NCI-H146 (cell line): Measurements from ENCODE around the gene SAMD11.
"Not testable (repeated sequence)": the region's sequence is repeated elsewhere in the genome, so short reads cannot be mapped to it uniquely, and the experiment has no call there.

Experiments
- DNase-seq: peaks from one replicate; lab custom pipeline; 2025; lab: John Stamatoyannopoulos, UW

SAMD11 gene

DNA sequence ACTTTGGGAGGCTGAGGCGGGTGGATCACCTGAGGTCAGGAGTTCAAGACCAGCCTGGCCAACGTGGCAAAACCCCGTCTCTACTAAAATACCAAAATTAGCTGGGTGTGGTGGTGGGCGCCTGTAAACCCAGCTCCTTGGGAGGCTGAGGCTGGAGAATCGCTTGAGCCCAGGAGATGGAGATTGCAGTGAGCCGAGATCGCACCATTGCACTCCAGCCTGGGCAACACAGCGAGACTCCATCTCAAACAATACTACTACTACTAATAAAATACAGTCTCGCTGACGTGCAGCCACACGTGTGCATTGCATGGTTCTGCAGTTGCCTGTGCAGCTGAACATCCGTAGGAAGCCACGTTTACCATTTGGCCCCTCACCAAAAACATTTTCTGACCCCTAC, 23.1 kb downstream of the SAMD11 start:
- DNase-seq: not testable (repeated sequence)

DNA sequence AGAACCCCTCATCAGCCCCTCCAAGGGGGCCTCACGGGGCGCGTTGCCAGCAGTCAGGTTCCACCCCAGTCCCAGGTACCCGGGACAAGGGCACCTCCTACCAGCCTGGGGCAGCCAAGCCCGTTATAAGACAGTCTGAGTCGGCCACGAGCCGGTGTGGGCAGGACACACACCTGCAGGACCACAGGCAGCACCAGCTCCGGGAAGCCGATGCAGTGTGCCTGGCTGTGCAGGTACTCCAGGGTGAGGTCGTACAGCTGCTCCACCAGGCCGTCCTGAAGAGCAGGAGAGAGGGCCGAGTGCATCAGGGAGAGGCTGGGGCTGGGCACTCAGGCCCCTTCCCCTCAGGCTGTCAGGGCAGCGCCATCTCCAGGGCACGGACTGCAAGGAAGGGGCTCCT, 24.2 kb downstream of the SAMD11 start:
- DNase-seq: no peak

DNA sequence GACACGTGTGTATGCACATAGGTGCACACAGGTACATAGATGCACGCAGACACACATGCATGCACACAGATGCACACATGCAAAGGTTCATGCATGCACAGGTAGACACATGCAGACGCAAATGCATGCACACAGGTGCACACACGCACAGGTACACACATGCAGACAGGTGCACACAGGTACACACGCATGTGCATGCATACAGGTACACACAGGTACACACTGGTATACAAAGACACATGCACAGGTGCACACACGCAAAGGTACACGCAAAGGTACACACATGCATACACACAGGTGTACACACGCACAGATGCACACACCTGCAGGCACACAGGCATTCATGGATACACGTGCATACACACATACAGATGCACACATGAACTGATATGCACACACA, 26.5 kb downstream of the SAMD11 start:
- no peak for DNase-seq

DNA sequence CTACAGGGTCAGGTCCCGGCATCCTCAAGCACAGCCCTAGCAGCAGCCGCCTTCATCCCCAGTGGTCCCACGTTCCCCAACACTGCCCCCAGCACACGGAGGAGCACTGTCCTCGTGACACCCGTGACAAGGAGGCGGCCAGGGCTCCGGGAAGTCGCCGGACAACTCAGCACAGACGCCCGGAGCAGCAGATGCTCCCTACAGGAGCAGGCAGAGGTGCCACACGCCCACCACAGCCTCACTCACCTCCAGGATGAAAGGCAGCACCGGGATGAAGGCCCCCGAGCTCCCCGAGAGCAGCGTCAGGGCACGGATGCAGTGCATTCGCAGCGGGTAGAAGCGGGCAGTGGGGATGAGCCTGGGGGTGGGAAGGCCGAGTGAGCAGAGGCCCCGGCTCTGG, 27.2 kb downstream of the SAMD11 start:
- no peak for DNase-seq

DNA sequence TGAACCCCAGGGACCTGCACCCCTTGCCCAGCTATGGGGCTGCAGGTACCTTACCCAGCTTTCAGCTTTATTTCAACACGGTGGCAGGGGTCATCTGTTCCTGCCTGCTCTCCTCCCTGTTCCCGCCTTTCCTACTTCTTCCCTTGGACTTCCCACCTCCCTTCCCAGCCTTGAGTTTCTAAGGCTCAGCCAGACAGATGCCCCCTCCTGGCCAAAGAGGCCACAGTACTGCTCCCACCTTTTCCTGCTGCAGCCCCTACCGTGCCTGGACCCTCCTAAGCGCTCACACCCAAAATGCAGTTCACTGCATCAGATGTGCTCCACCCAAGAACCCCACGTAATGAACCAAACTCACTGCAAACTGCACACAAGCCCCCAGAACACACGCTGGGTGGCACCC, 27.6 kb downstream of the SAMD11 start:
- no peak for DNase-seq

DNA sequence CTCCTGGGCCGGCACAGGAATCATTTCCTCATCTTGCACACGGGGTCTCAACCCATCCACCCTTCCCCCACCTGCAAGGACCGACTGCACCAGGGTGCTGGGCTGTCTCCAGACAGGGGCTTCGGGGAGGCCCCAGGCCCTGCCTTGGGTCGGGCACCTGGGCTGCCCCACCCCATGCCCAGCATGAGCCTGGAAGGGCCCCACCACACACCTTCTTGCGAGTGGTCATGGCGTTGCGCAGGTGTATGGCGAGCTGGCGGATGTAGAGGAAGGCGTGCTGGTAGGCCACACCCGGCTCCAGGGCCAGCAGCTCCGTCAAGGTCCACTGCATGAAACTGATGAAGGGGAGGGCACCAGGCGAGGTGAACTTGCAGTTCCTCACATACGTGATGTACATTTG, 28.5 kb downstream of the SAMD11 start:
- DNase-seq: no peak

DNA sequence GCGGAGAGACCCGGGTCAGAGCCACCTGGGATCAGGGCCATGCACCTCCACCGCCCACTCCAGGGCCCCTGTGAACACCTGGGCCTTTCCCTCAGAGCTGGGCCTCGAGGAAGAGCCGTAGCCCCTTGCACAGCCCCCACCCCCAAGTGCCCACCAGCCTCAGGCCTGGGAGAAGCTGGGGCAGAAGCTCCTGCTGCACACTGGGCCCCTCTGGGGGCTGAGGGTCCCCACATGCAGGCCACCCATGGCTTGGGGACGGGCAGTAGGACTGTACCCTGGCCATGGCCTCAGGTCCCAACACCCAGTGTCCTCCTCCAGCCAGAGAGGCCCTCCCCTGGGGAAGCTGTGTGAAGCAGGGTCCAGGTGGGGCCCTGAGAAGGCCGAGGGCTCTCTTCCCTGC, 28.9 kb downstream of the SAMD11 start:
- DNase-seq: no peak

DNA sequence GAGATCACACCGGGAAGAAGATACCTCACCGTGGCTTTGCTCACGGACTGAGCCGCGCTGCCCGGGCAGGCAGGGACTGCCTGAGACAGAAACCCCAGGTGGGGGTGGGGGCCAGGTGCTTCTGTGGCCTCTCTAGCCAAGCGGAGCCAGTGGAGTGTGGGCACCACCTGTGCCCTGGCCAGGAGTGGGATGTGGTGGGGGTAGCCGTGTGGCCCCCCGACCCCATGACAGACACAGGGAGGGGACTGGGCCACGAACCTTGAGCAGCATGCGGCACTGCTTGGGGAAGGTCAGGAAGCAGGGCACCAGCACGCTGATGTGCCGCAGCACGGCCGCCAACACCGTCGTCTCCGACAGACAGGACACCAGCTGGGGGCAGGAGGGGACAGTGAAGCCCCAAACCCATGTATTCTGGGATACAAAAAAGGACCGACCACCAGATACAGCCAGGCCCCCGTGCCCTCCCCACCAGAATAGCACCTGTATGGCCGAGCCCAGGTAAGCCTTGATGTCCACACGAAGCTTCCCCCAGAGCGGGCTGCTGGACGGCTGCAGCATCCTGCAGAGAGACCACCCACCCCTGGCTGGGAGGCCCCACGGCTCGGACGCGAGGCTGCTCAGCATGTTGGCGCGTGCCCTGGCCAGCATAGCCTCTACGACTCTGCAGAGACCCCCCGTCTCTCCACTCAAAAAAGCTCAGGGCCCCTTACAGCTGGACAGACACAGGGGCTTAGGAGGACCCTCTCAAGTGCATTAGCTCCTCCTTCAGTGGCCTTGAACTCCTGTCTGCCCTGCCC, 30.0 kb downstream of the SAMD11 start:
- no peak for DNase-seq

DNA sequence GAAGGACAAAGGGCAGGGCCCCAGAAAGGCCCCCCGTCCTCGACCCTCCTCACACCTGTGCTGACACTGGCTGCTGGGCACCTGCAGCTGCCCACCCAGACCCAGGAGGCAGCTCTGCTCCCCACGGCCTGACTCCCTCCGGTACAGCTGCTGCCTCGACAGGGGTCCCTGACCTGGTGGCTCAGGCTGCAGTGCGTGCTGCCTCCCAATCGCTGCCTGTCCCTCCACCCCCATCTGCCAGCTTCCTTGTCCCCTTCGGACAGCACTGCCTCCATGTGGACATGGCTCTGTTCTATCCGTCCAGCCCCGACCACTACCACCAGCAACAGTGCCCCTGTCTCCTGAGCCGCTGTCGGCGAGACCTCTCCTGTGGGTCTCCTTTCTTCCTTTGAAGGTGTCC, 31.2 kb downstream of the SAMD11 start:
- no peak for DNase-seq

DNA sequence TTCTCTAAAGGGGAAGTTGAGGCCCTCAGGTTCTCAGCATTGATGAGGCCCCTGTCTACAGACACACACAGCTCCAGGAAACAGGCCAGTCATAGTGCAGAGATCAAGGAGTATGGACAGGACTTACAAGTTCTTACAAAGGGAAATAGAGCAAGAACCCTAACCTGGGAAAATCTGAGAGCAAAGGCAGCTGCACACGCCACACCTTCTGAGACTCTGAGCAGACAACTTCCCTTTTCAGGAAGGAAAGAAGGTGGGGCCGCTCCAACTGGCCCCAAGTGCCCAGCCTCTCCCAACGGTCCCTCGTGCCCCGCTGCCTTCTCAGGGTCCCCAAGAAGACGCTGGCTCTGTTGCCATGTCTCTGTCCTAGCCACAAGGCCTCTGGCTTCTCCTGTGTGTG, 31.8 kb downstream of the SAMD11 start:
- no peak for DNase-seq

DNA sequence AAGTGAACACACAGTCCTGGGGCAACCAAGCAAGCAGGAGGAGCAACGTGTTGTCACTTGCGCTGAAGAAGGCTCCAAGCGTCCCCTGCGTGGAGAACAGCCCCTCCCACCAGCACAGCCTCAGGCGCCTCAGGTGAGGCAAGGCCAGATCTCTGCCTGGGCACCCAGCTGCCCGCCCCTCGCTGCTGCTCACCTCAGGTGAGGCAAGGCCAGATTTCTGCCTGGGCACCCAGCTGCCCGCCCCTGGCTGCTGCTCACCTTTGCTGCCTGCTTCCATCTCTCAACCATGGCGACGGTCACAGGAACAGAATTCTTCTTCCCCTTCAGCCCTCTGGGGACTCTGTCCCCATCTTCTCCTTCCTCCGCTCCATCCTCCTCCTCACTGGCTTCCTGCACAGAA, 32.9 kb downstream of the SAMD11 start:
- DNase-seq: no peak

DNA sequence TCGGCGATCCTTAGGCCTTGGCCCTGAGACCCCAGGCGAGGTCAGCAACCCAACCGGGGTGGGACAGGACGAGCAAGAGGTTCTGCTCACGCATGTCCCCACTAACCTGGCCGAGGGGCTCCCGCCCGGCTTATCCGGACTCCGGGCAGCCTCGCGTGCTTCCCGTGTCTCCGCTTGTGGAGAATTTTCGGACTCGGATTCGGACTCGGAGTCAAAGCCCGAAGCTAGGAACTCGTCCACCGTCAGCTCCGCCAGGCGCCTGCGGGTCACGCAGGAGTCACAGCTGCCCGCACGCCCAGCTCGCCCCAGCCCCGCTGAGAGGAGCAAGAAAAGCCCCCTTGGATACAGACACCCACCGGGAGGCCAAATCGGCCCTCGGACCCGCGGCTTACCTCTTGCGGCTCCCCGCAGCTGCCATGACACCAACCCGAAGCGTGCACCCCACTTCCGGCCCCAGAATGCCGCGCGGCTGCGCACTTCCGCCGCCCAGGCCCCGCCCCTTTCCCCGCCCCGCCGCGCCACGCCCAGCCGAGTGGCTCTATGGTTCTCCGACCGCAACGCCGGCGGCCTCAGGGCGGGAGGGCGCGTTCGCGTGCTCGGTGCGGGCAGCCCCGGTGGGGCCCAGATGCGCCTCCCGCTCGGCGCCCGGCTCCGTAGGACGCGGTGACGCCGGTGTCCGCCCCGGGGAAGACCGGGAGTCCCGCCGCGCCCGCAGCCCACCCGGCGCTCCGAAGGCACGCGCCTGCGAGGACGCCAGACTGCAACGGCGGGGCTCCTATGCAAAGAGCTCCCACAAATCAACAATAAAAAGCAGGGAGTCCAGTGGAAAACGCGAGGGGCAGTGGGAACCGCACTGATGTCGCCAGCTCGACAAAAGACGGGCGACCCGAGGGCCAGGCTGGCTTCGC, 35.4 kb downstream of the SAMD11 start, which contains the start of gene NOC2L:
Gene NOC2L (minus strand): TSS at position 434 of the 908 bp plus-strand sequence. CDS start 16 bp downstream, at position 418.
- DNase-seq: peak; percentile 73

DNA sequence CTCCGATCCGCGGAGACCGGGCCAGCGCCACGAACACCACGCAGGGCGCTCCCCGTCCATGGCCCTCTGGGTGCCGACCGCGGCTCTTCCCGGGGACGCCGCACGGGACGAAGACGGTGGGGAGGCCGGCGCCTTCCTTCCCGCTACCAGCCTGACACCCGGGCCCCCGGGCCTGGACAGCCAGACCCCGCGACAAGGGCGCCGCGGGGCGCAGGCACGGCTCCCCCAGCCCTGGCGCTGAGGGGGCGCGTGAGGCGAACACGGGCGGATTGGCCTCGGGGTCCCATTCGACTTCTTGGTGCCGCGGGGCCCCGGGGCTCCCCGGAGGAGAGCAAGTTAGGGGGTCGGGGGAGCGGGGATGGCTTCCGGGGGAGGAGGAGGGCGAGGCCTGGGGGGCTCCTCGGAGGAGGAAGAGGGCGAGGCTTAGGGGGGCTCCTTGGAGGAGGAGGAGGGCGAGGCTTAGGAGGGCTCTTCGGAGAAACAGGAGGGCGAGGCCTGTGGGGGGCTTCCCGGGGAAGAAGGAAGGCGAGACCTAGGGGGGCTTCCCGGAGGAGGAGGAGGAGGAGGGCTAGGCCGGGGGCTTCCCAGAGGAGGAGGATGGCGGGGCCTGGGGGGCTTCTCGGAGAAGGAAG, 36.1 kb downstream of the SAMD11 start:
- no peak for DNase-seq

DNA sequence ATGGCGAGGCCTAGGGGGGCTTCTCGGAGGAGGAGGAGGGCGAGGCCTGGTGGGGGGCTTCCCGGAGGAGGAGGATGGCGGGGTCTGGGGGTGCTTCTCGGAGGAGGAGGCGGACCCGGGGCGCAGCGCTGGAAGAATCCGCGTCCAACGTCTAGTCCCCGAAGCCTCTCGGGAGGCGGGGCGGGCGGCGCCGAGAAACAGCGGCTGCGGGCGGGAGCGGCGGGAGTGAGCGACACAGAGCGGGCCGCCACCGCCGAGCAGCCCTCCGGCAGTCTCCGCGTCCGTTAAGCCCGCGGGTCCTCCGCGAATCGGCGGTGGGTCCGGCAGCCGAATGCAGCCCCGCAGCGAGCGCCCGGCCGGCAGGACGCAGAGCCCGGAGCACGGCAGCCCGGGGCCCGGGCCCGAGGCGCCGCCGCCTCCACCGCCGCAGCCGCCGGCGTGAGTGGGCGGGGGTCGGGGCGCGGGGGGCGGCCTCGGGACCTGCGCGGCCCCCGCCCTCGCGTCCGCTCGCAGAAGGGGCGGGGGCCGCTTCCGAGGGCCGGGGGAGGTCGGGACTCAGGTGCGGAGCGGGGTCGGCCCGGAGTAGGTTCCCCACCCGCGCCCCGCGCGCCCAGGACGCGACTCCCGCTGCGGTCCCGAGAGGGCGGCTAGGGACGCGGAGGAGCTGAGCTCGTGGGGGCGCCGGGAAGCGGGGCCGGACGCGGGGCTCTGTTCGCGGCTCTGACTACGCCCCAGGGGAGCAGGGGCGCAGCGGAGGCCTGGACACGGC, 36.8 kb downstream of the SAMD11 start, which contains the start of gene KLHL17:
Gene KLHL17 (plus strand): TSS at position 222 of the 769 bp plus-strand sequence. CDS start 110 bp downstream, at position 332.
- peak; percentile 47 for DNase-seq

DNA sequence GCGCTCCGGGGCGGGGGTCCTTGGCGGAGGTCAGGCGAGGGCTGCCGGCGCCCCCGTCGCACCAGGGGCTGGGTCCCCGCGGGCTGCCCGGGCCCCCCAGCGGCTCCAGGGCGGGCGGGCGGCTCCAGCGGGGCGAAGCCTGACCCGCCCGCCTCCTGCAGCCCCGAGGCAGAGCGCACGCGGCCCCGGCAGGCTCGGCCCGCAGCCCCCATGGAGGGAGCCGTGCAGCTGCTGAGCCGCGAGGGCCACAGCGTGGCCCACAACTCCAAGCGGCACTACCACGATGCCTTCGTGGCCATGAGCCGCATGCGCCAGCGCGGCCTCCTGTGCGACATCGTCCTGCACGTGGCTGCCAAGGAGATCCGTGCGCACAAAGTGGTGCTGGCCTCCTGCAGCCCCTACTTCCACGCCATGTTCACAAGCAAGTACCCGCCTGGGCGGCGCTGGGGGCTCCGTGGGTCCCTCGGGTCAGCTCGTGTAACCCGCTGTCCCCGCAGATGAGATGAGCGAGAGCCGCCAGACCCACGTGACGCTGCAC, 37.5 kb downstream of the SAMD11 start:
- DNase-seq: no peak

DNA sequence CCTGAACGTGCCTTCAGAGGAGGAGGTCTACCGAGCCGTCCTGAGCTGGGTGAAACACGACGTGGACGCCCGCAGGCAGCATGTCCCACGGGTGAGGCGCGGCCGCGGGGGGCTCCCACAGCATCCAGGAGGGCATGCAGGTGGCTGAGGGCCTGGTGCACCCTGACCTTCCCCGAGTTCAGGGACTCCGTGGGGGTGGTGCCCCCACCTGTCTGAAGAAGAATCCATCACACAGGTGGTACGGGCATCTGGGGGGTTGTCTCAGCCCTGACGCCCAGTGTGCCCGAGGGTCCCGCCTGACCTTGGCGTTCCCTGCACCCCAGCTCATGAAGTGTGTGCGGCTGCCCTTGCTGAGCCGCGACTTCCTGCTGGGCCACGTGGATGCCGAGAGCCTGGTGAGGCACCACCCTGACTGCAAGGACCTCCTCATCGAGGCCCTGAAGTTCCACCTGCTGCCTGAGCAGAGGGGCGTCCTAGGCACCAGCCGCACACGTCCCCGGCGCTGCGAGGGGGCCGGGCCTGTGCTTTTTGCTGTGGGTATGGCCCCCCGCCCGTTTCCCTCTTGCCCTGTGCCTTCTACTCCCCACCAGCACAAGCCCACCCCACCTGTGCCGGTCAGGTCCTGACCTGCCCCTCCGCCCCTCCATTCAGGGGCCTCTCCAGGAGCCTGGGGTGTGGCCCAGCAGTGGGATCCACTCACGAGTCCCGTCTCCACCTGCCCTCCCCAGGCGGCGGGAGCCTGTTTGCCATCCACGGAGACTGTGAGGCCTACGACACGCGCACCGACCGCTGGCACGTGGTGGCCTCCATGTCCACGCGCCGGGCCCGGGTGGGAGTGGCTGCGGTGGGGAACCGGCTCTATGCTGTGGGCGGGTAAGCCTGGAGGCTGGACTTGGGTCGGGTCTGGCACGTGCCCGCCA, 38.9 kb downstream of the SAMD11 start:
- DNase-seq: no peak

DNA sequence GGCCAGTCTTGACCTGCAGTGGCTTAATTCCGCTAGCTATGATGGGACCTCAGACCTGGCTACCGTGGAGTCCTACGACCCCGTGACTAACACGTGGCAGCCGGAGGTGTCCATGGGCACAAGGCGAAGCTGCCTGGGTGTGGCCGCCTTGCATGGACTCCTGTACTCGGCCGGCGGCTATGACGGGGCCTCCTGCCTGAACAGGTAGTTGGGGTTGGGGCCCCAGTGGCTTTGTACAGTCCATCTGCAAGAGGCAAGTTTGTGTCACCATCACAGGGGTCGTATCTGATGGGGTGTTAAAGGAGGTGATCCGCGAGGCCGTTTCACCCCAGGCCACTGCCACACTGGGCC, 39.6 kb downstream of the SAMD11 start:
- DNase-seq: no peak

DNA sequence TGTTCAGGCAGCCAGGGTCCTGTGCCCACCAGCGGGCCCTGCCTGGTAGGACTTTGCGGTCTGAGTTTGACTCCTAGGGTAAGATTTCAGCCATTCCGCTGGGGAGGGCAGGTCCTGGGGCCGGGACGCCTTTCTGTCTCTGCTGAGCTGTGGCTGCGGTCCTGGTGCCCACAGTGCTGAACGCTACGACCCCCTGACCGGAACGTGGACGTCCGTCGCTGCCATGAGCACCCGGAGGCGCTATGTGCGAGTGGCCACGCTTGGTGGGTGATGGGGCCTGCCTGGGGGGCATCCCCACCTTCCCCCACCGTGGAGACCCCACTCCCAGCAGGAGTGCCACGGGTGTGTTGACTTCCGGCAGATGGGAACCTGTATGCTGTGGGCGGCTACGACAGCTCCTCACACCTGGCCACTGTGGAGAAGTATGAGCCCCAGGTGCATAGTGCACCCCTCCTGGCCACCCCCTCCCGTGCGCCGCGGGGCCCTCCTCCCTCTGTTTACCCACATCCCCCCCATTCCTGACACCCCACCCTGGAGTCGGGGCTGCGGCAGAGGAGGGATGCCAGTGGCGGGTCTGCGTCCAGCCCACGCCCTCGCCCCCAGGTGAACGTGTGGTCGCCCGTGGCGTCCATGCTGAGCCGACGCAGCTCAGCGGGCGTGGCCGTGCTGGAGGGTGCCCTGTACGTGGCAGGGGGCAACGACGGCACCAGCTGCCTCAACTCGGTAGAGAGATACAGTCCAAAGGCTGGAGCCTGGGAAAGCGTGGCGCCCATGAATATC, 40.2 kb downstream of the SAMD11 start:
- no peak for DNase-seq

DNA sequence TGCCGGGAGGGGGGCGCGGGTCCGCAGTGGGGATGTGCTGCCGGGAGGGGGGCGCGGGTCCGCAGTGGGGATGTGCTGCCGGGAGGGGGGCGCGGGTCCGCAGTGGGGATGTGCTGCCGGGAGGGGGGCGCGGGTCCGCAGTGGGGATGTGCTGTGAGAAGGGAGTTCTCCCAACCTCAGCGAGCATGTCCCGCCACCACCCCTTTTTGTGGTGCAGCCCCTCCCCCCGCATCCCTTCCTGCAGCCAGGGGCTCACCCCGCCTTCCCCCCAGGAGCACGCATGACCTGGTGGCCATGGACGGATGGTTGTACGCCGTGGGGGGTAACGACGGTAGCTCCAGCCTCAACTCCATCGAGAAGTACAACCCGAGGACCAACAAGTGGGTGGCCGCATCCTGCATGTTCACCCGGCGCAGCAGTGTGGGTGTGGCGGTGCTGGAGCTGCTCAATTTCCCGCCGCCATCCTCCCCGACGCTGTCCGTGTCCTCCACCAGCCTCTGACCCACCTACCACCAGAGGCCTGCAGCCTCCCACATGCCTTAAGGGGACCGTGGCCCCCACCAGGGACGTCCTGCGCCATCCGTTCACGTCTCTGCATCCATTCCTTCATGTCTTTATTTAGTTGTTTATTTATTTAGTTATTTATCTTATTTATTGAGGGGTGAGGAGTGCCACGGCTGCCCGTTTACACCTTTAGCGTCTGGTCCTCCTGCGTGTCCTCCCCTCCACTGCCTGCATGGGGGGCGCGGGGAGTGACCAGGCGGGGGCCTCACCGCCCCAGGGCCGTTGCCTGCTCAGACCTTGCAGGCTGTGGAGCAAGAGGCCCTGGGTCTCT, 41.2 kb downstream of the SAMD11 start:
- no peak for DNase-seq
